HepG2 (cell line): Measurements from ENCODE around the gene TANC1. TPM values are rescaled to one million over a fixed set of nuclear protein-coding genes. Genes with fewer than 3 reads are reported as not detected.

ENCODE experiments used
- ATAC-seq: fragments of 200-7000 bp; cut with Tn5 transposase; 3 replicates; pipeline ENCODE4 v1.9.1; 2020; ENCODE audit warnings: mild to moderate bottlenecking, moderate library complexity
- BruUV-seq: library from RNA; stranded (reverse); fragments of 400-500 nt; replicated peaks from 2 replicates; lab custom pipeline; 2021; lab: Mats Ljungman, UMichigan
- CTCF ChIA-PET: fragments of 300-600 bp; formaldehyde crosslinking; extraction: SDS; loops from one replicate; lab custom pipeline; 2021; ENCODE audit warnings: low total read pairs, inconsistent platforms, low intra/inter-chr PET ratio; lab: Yijun Ruan, JAX
- POLR2A ChIA-PET: fragments of 350-600 bp; sonication (Branson Sonifier 250); formaldehyde crosslinking; loops from one replicate; lab custom pipeline; 2020; ENCODE audit warnings: antibody characterized with exemption, inconsistent platforms; lab: Yijun Ruan, JAX
- DNase-seq: peaks from one replicate; pipeline ENCODE4 v3.0.0-alpha.2; 2015; ENCODE audit warnings: low spot score
- FAIRE-seq: peaks from 3 replicates; lab custom pipeline; 2011; peaks lifted over from hg19 to GRCh38; lab: Jason Lieb, UNC
- H2AFZ ChIP-seq: one replicate; pipeline ENCODE4 v1.6.1; 2011; ENCODE audit warnings: low read length, inconsistent platforms
- H3K27ac ChIP-seq: fragments of 300-600 bp; 3 replicates; pipeline ENCODE4 v1.8.0; 2011; ENCODE audit warnings: mixed run types, mild to moderate bottlenecking, mixed read lengths, low read length, inconsistent platforms; ENCODE audit not compliant: insufficient read depth; ENCODE audit errors: extremely low read length
- H3K27me3 ChIP-seq, 2 experiments: fragments of 200-600 bp in 1 of 2; 2 replicates in 1 of 2; 3 replicates in 1 of 2; pipeline versions ENCODE4 v1.6.0 to v1.8.0; 2011; ENCODE audit warnings: low read length in 2 of 2, mild to moderate bottlenecking in 2 of 2, moderate library complexity in 2 of 2, inconsistent platforms in 1 of 2; ENCODE audit not compliant: insufficient read depth in 2 of 2, control insufficient read depth in 1 of 2
- H3K36me3 ChIP-seq, 2 experiments: fragments of 200-600 bp in 1 of 2; replicated peaks in 1 of 2; 2 replicates in 1 of 2; 3 replicates in 1 of 2; pipeline versions ENCODE4 v1.5.1 to v1.8.0; 2011; ENCODE audit warnings: low read length in 2 of 2, inconsistent platforms in 1 of 2; ENCODE audit not compliant: insufficient read depth in 2 of 2, control insufficient read depth in 1 of 2
- H3K4me1 ChIP-seq: 2 replicates; pipeline ENCODE4 v1.5.1; 2012; ENCODE audit warnings: low read length, inconsistent platforms; ENCODE audit not compliant: insufficient read depth
- H3K4me2 ChIP-seq: 2 replicates; pipeline ENCODE4 v1.6.0; 2011; ENCODE audit warnings: low read depth, low read length, inconsistent platforms
- H3K4me3 ChIP-seq, 3 experiments: fragments of 200-600 bp in 1 of 3; sonication (generic), shearing (Covaris generic) in 1 of 3; replicated peaks in 1 of 3; 2 replicates each; pipeline ENCODE4 v1.5.1; 2011 to 2016; ENCODE audit warnings: low read length in 3 of 3, inconsistent platforms in 2 of 3, low read depth in 2 of 3, mild to moderate bottlenecking in 2 of 3, control low read depth in 1 of 3, mixed read lengths in 1 of 3; ENCODE audit not compliant: insufficient read depth in 1 of 3
- H3K79me2 ChIP-seq: one replicate; pipeline ENCODE4 v1.6.1; 2011; ENCODE audit warnings: low read length, inconsistent platforms; ENCODE audit not compliant: insufficient read depth
- H3K9ac ChIP-seq: 2 replicates; pipeline ENCODE4 v1.6.0; 2011; ENCODE audit warnings: mild to moderate bottlenecking, low read depth, low read length, inconsistent platforms; ENCODE audit not compliant: insufficient read depth
- H3K9me3 ChIP-seq: 2 replicates; pipeline ENCODE4 v1.5.1; 2012; ENCODE audit warnings: mild to moderate bottlenecking, low read length
- H4K20me1 ChIP-seq: 2 replicates; pipeline ENCODE4 v1.6.0; 2011; ENCODE audit warnings: inconsistent platforms, mild to moderate bottlenecking, low read length, moderate library complexity; ENCODE audit not compliant: insufficient read depth
- ARID3A ChIP-seq: IDR thresholded peaks from 2 replicates; pipeline ENCODE4 v1.6.1; 2012; ENCODE audit warnings: low read depth, low read length, improper control_type of control experiment
- CREB1 ChIP-seq, 2 experiments: fragments of 450-650 bp in 1 of 2; IDR thresholded peaks; 2 replicates each; pipeline ENCODE4 v1.6.1; 2016 to 2017; ENCODE audit warnings: control low read depth in 1 of 2, mild to moderate bottlenecking in 1 of 2, missing compliant biosample characterization in 1 of 2, missing genetic modification characterization in 1 of 2
- FOXA3 ChIP-seq: IDR thresholded peaks from 2 replicates; pipeline ENCODE4 v1.6.1; 2016; ENCODE audit warnings: missing genetic modification reagents, missing compliant biosample characterization
- GPBP1L1 ChIP-seq: sonication (generic); formaldehyde crosslinking; IDR thresholded peaks from 2 replicates; pipeline ENCODE4 v1.5.0; 2020; ENCODE audit warnings: mild to moderate bottlenecking, missing genetic modification reagents
- HNRNPLL ChIP-seq: fragments of 200-400 bp; formaldehyde crosslinking; IDR thresholded peaks from 2 replicates; pipeline ENCODE4 v1.6.1; 2017; ENCODE audit warnings: mild to moderate bottlenecking, low read depth, low read length; ENCODE audit not compliant: poor library complexity, severe bottlenecking
- MYPOP ChIP-seq: sonication (generic); formaldehyde crosslinking; IDR thresholded peaks from 2 replicates; pipeline ENCODE4 v1.8.1; 2023; ENCODE audit warnings: mild to moderate bottlenecking, moderate library complexity, missing genetic modification reagents
- RARG ChIP-seq: sonication (generic); formaldehyde crosslinking; IDR thresholded peaks from 2 replicates; pipeline ENCODE4 v1.4.0; 2020; ENCODE audit warnings: low read depth, mild to moderate bottlenecking, missing genetic modification reagents
- THAP7 ChIP-seq: sonication (generic); formaldehyde crosslinking; IDR thresholded peaks from 2 replicates; pipeline ENCODE4 v1.8.1; 2023; ENCODE audit warnings: mild to moderate bottlenecking, missing genetic modification reagents
- TOE1 ChIP-seq: sonication (generic); formaldehyde crosslinking; IDR thresholded peaks from 2 replicates; pipeline ENCODE4 v1.4.0; 2020; ENCODE audit warnings: mild to moderate bottlenecking, missing genetic modification reagents
- XRCC5 ChIP-seq: fragments of 200-400 bp; formaldehyde crosslinking; optimal IDR thresholded peaks from 2 replicates; pipeline ENCODE3; 2017; ENCODE audit warnings: mild to moderate bottlenecking, low read length
- ZBTB20 ChIP-seq: sonication (generic); formaldehyde crosslinking; IDR thresholded peaks from 2 replicates; pipeline ENCODE4 v1.8.1; 2023; ENCODE audit warnings: missing genetic modification reagents, low read depth, mild to moderate bottlenecking, borderline replicate concordance
- ZNF367 ChIP-seq: sonication (generic); formaldehyde crosslinking; IDR thresholded peaks from 2 replicates; pipeline ENCODE4 v1.4.0; 2020; ENCODE audit warnings: missing genetic modification reagents, borderline replicate concordance
- ZNF570 ChIP-seq: sonication (generic); formaldehyde crosslinking; IDR thresholded peaks from 2 replicates; pipeline ENCODE4 v1.4.0; 2020; ENCODE audit warnings: mild to moderate bottlenecking, missing genetic modification reagents, borderline replicate concordance
- ZNF704 ChIP-seq: sonication (generic); formaldehyde crosslinking; IDR thresholded peaks from 2 replicates; pipeline ENCODE4 v1.8.1; 2023; ENCODE audit warnings: mild to moderate bottlenecking, inconsistent platforms, moderate library complexity, missing genetic modification reagents, borderline replicate concordance
- WGBS: methylation state at CpG from one replicate; pipeline ENCODE4 v1.1.6; 2017; ENCODE audit warnings: low lambda C conversion rate; 5-methylcytosine and 5-hydroxymethylcytosine counted together
- in situ Hi-C: cut with HindIII; loops from 2 replicates; pipeline ENCODE4 v1.10.0; 2017; ENCODE audit warnings: low pct_unique_long_range_greater_than_20kb; ENCODE audit not compliant: extremely low pct_ligation_motif_present
- intact Hi-C: fragments of 100-400 bp; cut with micrococcal nuclease; formaldehyde crosslinking; loops from one replicate; pipeline ENCODE4 v1.10.0; 2022; ENCODE audit not compliant: unreplicated experiment
- polyA plus RNA-seq, 8 experiments: library from polyadenylated mRNA; depleted of rRNA in 3 of 8; stranded (reverse) in 7 of 8; unstranded in 1 of 8; fragments of >200 nt; fragmentation: Illumina TruSeq in 4 of 8; extraction: Trizol in 4 of 8; gene quantifications; 2 replicates each; pipeline versions ENCODE4 v1.2.1 to v1.2.3, GENCODE V29; 2011 to 2016; ENCODE audit warnings: low read depth in 4 of 8, missing spikeins in 1 of 8, mixed read lengths in 1 of 8; ENCODE audit not compliant: insufficient read depth in 1 of 8
- total RNA-seq, 5 experiments: library from RNA; depleted of rRNA; stranded (reverse); fragments of >200 nt; fragmentation: Illumina TruSeq; extraction: Trizol; gene quantifications; 2 replicates each; pipeline ENCODE4 v1.2.3, GENCODE V29; 2016; ENCODE audit warnings: low read depth in 1 of 5

Gene TANC1
- total and polyA plus RNA-seq, 2 of the 13 experiments (the other 11 are each of a cell fraction or from before 2014, with no cell fraction given), result 2.3 to 5.6 TPM

GRCh38 chr2:158998551-158999248 lies 30.3 kb downstream of the TANC1 start (continued):
- no peak for TF ChIP-seq ZBTB20

- Histone ChIP-seq H3K4me2 (peak overlapping the region; percentile 37), H3K9me3 (peaks cover under 1% of the 10 kb centered on the region; the same call in 1 of the 2 replicates), H3K27ac (no peak overlapping the region), H3K79me2 (no peaks in the 10 kb centered on the region), H2AFZ (no peak overlapping the region), H3K9ac (no peak overlapping the region), H4K20me1 (no peaks in the 10 kb centered on the region), H3K4me1 (peaks cover 74% of the 10 kb centered on the region), H3K4me3 (no peak overlapping the region), H3K27me3 (no peaks in the 10 kb centered on the region), H3K36me3 (no peaks in the 10 kb centered on the region)
- POLR2A ChIA-PET, result interaction anchor here (1.1 to 1.4 kb wide), 4 partner anchors 10 to 36 kb away, joined by 3 to 7 read pairs (median 3); partner anchors contain the start of gene TANC1
- intact Hi-C loops (loop anchor here (5.0 kb wide), 1 partner anchor 118 kb away; no protein-coding TSS in a partner anchor), in situ Hi-C loops (no loop called here)
- no TSS peak for BruUV-seq
- DNase-seq (peak; percentile 90), FAIRE-seq (no peak), ATAC-seq (peak; percentile 15)
- WGBS, result 12% methylated on average over 4 of the region's 4 CpGs
- CTCF ChIA-PET, result no interaction called here
- TF ChIP-seq ZNF570, result no peak
- no peak for TF ChIP-seq GPBP1L1
- TF ChIP-seq TOE1, result no peak
- TF ChIP-seq FOXA3 (CRISPR knock-in tag), result peak; percentile 4; the same call in 1 of the 2 replicates
- no peak for TF ChIP-seq HNRNPLL
- no peak for TF ChIP-seq CREB1 (IDR thresholded peaks at IDR 0.05)
- TF ChIP-seq CREB1 (CRISPR knock-in tag; IDR thresholded peaks at IDR 0.05), result peak; percentile 51
- peak; percentile 16 for TF ChIP-seq XRCC5
- 0 out of 2 replicates have a peak, but pooled peaks have one; percentile 17 for TF ChIP-seq MYPOP (CRISPR knock-in tag)
- no peak for TF ChIP-seq ZNF704 (CRISPR knock-in tag)
- no peak for TF ChIP-seq RARG (CRISPR knock-in tag)
- TF ChIP-seq ARID3A, result 0 out of 2 replicates have a peak, but pooled peaks have one; percentile 30
- TF ChIP-seq ZNF367, result no peak
- TF ChIP-seq THAP7 (CRISPR knock-in tag), result no peak
These were observed 31.0 kb downstream of the TANC1 start for GRCh38 chr2:158999458-158999857.
